IPS DF 19.7 (cell line): ENCODE measurements around the gene CELA3B.
"Not testable (repeated sequence)": the region's sequence is repeated elsewhere in the genome, so short reads cannot be mapped to it uniquely, and the experiment has no call there.

Experiments
- DNase-seq: peaks from one replicate; pipeline ENCODE4 v3.0.0-alpha.2; 2013; ENCODE audit warnings: low read depth, low spot score

Gene CELA3B

GRCh38 chr1:21976703-21977239 lies at the start of gene CELA3B:
Gene CELA3B (plus strand): TSS chr1:21977022. CDS start chr1:21977040, 18 bp downstream.
- DNase-seq = not testable (repeated sequence)

- DNase-seq = no peak
These were observed 49.1 kb upstream of the CELA3B start for GRCh38 chr1:21927533-21928237.

GRCh38 chr1:21930080-21930571 lies 46.7 kb upstream of the CELA3B start:
- DNase-seq = no peak

GRCh38 chr1:21930629-21931170 lies 46.1 kb upstream of the CELA3B start:
- DNase-seq = no peak

- no peak for DNase-seq
These were observed 45.4 kb upstream of the CELA3B start for GRCh38 chr1:21931171-21932093.

- DNase-seq = no peak
These were observed 44.7 kb upstream of the CELA3B start for GRCh38 chr1:21932127-21932526.

GRCh38 chr1:21933397-21934248 lies 43.2 kb upstream of the CELA3B start:
- peak; percentile 63 for DNase-seq

- DNase-seq = no peak
These were observed 41.4 kb upstream of the CELA3B start for GRCh38 chr1:21935393-21935804.

GRCh38 chr1:21935891-21936365 lies 40.9 kb upstream of the CELA3B start:
- DNase-seq = no peak

- DNase-seq = no peak
These were observed 40.3 kb upstream of the CELA3B start for GRCh38 chr1:21936366-21937031.

- DNase-seq = no peak
These were observed 39.8 kb upstream of the CELA3B start, which contains the start of gene HSPG2 for GRCh38 chr1:21937034-21937371. Gene HSPG2 (minus strand): TSS chr1:21937310. CDS start chr1:21937217, 93 bp downstream.

- DNase-seq = no peak
These were observed 39.3 kb upstream of the CELA3B start for GRCh38 chr1:21937372-21938121.

GRCh38 chr1:21938732-21939538 lies 37.9 kb upstream of the CELA3B start:
- DNase-seq = no peak

GRCh38 chr1:21939650-21940374 lies 37.0 kb upstream of the CELA3B start:
- DNase-seq = no peak

GRCh38 chr1:21940492-21940891 lies 36.3 kb upstream of the CELA3B start:
- DNase-seq = no peak

GRCh38 chr1:21941370-21941769 lies 35.5 kb upstream of the CELA3B start:
- no peak for DNase-seq

GRCh38 chr1:21942464-21942863 lies 34.4 kb upstream of the CELA3B start:
- no peak for DNase-seq
